NCI-H2171 treated with DMSO at 0.1 percent for 48 hours (cell line): ENCODE measurements around the gene SLC5A11.
"Not testable (repeated sequence)": the region's sequence is repeated elsewhere in the genome, so short reads cannot be mapped to it uniquely, and the experiment has no call there.

ENCODE experiments used
- DNase-seq: peaks from one replicate; lab custom pipeline; 2025; lab: John Stamatoyannopoulos, UW

The SLC5A11 gene

DNA sequence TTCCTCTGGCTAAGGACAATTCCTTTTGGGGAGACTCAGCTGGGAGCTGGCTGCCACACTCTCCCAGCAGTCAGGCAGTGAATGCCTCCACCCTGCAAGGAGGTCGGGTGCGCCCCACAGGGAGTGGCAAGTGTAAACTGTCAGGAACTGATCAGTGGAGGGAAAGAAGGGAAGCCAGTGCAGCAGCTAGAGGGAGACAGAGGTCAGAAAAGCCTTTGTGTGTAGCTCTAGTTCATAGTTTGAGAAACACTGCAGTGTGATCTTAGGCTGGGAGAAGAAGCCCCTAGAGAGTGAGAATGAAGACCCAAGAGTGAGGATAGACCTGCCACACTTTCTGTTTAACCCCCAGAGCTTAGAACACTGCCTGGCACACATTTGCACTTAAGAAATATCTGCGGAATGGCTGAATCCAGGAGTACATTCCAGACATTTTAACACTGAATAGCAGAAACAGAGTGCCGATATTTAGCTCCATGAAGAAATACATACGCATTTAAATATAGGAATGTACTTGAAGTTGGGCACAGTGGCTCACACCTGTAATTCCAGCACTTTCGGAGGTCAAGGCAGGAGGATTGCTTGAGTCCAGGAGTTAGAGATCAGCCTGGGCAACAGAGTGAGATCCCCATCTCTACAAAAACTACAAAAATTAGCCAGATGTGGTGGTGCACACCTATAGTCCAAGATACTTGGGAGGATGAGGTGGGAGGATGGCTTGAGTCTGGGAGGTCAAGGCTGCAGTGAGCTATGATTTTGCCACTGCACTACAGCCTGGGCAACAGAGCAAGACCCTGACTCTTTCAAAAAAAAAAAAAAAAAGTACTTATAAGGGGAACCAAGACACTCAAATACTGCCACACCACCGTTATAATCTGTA, 11.1 kb upstream of the SLC5A11 start:
- DNase-seq: peak; percentile 67

DNA sequence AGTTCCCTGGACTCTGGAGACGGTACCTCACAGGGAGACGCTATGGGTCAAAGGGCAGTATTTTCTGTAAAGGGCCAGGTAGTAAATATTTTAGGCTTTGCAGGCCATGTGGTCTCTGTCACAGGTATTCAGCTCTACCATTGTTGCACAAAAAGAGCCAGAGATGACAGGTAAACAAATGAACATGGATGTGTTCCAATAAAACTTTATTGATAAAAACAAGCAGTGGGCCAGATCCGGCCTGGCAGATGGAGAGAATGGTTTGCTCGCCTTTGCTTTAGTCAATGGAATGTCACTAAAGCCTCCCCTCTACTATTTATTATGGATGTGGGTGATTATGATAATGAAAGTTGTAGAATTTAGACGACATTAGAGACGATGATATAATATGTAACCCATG, 8.9 kb upstream of the SLC5A11 start:
- DNase-seq: no peak

DNA sequence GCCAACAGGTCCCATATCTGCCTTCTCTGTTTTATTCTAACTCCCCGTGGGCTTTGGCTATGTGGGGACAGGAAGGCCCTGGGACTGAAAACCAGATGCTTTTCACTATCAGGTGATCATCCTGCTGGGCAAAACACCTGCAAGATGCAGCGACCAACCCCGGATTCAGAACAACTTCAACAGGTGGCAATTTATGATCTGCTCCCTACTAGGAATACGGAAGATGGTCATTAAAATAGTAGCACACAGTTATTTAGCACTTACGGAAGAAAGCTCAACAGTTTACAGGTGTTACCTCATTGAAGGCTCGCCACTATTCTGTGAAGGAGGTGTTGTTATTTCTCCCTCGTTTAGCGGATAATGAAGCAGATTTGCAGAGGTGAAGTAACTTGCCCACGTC, 7.8 kb upstream of the SLC5A11 start:
- DNase-seq: no peak

DNA sequence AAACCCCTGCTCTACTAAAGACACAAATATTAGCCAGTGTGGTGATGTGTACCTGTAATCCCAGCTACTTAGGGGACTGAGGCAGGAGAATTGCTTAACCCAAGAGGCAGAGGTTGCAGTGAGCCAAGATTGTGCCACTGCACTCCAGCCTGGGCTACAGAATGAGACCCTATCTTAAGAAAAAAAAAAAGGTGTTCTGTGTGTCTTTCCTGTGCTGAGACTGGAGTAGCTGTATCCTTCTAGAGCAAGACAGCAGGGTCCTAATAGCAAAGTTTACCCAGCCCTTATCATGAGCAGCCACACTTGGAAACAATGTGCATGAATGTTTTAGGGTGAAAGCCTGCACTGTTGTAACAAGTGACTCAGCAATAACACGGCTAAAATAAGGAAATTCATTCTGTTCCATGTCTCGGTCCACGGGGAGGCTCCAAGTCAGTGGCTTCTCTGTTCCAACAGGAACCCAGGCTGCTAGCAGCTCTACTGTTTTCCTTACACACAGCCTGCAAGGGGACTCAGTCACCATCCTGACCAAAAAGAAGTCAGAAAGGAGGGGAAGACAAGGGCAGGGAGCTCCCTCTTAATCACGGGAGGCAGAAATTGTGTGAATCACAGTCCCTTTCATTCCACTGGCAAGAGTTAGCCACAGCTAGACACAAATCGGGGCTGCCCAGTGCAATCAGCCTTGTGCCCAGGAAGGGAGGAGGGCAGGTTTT, 7.1 kb upstream of the SLC5A11 start:
- no peak for DNase-seq

DNA sequence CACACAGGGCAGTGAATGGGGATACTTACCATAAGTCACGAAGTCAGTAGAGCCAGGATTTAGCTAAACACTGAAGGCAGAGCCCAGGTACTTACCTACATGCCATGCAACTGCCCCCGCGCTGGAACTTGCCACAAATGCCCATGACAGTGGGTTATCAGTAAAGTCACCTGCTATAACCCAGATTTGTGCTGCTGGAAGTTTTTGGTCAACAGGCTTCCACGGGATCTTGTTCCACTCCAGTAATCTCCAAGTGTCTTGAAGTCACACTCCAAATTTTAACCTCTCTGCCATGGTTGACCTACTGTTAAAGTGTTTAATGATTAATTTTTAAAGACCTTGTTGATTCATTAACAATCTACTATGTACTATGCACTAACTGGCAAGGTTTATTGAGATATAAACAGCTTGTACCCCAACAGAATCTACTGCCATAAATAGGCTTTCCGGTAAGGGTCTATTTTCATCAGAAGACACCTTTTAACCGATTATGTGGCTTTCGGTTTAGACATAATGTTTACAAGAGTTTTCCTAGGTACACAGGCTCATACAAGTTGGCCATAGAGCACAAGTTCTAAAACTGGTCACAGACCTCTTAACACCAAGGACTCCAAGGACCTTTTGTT, 6.3 kb upstream of the SLC5A11 start:
- no peak for DNase-seq

DNA sequence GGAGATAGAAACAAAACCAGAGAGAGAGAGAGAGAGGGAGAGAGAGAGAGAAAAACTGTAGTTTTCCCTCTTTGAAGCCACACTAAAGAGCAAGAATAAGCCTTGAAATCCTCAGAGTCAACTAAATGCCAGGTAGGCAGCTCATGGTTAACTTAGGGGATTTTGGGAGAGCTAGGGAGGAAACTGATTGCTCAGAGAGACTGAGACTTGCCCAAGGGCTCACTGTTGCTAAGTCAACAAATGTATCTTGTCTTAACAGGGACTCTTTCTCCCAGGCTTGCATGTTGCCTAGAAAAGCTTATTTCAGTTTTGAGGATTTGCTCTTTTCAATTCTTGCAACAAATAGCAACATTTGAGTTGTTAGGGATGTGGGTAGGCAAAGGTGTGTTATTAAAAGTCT, 4.5 kb upstream of the SLC5A11 start:
- no peak for DNase-seq

DNA sequence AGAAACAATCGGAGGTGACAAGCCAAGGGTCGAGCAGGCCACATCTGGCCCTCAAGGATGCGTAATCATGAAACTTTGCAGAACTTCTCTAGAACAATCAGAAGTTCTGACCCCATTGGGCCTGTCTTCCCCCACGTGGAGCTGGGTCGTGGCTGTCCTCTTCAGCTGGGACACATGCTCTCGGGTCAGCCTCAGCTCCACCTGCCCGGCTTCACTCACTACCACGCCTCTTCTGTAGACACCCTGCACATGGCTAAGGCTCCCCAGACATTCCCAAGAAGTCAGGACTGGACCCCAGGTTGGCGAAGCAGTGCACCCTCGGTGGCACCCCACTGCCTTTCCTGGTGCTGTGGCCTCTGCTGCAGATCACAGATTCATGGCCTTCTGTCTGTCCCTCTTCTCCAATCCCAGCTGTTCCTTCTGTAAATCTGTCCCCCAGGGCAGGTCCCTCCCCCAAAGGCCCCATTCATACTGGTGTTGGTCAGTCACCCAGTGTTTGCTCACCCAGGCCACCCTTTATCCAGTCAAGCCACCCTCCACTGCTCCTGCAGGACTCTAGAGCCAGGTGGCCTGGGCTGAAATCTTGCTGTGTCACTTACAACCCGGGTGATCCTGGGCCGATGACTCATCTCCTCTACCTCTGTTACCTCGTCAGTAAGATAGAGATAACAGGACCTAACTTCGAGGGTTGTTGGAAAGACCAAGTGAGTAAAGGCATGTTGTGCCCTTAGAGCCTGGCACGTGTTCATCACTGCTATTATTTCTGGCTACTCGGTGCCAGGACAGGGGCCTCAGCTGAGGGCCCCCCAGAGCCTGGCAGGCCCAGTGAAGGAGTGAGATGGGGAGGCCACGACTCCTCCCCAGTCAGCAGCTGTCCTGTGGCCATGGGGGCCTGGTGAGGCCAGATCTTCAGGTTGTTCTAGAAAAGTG, 1.4 kb upstream of the SLC5A11 start:
- DNase-seq: no peak

DNA sequence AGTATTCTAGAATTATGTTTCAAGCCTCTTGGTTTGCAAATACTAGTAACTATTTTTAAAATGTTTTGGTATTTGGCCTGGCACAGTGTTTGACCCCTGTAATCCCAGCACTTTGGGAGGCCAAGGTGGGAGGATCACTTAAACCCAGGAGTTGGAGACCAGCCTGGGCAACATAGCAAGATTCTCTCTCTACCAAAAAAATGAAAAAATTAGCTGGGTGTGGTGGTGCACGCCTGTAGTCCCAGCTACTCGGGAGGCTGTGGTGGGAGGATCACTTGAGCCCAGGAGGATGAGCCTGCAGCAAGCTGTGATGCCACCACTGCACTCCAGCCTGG, 765 bp upstream of the SLC5A11 start:
- DNase-seq: not testable (repeated sequence)

DNA sequence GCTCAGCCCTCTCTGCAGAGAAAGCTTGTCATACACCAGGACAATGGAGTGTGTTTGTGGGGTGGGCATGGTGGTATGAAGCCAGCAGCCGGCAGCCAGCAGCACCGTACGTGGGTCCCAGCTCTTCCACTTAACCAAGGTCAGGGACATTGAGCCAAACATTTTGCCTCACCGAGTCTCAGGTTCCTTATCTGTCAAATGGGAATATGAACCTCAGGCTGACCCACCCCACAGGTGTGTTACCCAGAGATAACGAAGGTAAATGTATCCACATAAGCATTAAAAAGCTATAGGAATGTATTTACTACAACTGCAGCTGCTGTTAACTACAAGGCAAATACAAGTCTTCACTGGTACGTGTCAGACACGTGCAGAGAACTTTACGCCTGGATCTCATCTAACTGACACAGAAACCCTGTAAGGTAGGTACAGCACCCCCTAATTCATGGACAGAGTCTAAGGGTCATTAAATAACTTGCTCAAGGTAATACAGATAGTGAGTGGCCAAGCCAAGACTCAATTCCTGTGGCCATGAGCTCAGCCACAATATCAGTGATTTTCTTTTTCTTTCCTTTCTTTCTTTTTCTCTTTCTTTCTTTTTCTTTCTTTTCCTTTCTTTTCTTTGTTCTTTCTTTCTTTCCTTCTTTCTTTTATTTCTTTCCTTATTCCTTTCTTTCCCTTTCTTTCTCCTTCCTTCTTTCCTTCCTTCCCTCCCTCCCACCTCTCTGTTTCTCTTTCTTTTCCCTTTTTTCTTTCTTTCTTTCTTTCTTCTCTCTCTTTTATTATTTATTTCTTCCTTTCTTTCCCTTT, 990 bp downstream of the SLC5A11 start:
- no peak for DNase-seq

DNA sequence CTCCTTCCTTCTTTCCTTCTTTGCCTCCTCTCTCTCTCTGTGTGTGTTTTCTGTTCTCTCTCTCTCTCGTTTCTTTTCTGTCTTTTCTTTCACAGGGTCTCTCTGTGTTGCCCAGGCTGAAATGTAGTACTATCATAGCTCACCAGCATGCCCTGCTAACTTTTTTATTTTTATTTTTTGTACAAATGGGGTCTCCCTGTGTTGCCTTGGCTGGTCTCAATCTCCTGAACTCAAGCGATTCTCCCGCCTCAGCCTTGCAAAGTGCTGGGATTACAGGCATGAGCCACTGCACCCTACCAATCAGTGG, 1.5 kb downstream of the SLC5A11 start:
- no peak for DNase-seq

DNA sequence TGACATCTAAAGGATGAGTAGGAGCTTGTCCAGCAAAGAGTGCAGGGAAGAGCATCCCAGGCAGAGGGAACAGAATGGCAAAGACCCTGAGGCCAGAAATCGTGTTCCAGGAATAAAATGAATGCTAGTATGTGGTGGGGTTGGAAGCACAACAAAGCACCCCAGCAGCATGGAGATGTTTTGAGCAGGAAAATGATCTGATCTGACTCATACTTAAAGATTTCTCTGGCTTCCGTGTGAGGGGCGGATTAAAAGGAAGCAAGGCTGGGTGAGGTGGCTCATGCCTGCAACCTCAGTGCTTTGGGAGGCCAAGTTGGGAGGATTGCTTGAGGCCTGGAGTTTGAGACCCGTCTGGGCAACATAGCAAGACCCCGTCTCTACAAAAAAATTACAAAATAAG, 2.3 kb downstream of the SLC5A11 start:
- no peak for DNase-seq

DNA sequence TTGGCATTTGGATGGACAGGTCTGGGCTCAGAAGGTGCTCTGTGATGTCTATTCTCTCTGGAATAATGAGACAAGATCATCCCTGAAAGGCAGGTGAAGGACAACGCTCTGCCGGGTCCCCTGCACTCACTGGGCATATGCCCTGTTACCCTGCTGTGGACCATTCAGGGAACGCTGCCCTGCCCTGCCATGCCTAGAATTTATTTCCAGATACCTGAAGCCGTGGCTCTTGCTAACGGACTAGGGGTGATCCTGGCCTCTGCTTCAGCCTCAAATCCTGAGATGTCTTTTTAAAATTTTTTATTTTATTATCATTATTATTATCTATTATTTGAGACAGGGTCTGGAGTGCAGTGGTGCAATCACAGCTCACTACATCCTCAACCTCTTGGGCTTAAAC, 3.9 kb downstream of the SLC5A11 start:
- no peak for DNase-seq

DNA sequence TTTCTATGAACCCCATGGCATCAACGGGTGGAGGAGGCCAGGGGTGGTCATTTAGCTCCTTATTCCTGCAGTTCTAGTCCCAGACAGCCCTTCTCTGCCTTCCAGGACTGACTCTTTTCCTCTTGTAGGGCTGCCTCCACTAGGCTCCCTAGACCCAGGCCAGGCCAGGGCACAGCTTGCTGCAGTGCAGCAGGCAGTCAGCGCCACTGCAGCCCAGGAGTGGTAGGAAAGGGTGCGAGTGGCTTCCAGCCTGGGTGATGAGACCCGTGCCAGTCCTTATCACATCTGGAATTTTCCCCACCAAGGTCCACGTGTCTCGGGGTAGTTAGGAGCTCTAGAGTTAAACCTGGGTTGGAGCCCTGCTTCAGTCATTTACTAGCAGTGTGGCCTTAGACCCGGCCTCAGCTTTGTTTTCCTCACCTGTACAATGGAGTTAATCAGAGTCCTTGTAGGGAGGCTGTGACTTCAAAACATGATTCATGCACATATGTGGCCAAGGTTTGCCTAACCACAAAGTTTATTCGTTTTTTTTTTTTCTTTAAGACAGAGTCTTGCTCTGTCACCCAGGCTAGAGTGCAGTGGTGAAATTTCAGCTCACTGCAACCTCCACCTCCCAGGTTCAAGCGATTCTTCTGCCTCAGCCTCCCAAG, 4.7 kb downstream of the SLC5A11 start:
- no peak for DNase-seq

DNA sequence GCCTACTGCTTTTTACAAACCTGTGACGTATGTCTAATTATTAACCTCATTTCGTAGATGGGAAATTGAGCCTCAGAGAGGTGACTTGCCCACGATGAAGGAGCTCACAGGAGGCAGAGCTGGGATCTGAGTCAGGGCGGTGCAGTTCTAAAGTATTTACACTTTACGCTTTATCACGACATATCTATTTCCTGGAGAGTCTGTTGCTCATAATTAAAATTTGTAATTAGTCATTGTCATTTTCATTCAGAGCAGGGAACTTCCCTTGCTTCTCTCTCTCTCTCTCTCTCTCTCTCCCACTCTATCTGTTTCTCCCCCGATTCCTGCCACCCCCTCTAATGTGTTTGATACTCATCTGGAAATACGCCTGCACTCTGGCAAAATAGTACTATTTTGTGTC, 5.9 kb downstream of the SLC5A11 start:
- no peak for DNase-seq

DNA sequence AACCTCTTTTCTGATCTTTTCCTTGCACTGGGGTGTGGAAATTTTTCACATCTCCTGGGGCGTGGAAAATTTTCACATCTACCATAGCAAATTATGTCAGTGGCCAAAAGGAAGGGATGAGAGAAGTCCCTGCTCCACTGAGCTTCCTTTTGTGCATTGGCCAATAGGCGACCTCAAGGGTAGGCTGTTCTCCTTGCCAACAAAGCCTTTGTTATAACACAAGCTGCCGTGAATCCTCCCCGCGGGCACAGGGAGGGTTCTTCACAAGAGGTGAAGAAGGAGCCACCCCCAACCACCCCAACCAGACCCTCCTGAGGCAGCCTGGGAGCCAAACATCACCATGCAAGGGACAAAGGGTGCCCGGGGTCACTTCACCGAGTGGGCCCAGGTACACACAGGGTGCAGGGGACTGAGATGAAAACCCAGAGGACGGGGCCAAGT, 6.5 kb downstream of the SLC5A11 start:
- no peak for DNase-seq

DNA sequence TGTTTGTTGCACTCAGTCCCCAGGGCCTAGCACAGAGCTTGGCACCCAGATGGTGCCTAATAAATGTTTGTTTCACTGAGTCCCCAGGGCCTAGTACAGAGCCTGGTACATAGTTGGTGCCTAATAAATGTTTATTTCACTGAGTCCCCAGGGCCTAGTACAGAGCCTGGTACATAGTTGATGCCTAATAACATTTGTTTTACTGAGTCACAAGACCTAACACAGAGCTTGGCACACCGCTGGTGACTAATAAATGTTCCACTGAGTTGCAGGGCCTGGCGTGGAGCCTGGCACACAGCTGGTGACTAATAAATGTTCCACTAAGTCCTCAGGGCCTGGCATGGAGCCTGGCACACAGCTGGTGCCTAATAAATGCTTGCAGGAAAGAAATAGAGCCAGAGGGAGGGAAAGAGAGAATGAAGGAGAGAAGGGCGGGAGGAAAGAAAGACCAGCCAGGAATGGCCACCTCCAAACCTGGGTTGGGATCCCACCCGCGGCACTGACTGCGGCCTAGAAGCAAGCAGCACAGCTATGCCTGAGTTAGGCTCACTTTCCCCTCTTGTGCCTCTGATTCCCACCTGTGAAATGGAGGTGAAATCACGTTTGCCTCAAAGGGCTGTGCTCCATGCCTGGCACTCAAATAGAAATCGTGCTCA, 7.5 kb downstream of the SLC5A11 start:
- no peak for DNase-seq

DNA sequence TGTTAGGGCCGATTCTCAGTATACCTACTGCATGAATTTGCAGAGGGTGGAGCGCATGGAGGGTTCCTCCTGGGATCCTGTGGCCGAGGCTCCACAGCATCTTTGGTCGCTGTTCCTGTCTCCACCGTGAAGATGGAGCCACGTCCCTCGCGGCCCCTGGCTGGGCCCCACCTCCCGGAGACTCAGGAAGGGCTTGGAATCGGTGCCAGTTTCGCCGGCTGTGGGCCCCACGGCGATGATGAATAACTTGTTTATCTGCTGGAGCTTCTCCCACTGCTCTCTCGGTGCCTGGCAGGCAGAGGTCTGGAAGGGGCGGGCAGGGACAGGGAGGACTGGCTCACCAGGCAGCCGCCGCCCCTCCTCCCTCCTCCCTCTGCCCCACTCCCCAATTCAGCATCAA, 8.1 kb downstream of the SLC5A11 start:
- no peak for DNase-seq

DNA sequence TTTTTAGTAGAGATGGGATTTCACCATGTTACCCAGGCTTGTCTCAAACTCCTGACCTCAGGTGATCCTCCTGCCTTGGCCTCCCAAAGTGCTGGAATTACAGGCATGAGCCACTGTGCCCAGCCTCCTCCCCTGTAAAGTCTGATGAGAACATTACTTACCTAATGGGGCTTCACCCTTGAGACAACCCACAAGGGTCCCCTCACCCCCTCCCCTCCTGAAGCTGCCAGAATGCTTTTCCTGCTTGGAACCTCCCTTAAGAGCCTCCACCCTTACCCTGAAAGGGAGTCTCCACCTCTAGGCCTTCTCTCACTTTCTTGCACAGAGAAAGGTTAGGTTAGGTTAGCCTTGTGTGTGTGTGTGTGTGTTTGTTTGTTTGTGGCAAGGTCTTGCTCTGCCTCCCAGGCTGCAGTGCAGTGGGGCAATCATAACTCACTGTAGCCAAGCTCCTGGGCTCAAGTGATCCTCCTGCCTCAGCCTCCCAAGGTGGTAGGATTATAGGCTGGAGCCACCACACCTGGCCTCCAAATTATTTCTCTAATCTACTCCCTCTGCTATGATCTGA, 8.9 kb downstream of the SLC5A11 start:
- DNase-seq: no peak

DNA sequence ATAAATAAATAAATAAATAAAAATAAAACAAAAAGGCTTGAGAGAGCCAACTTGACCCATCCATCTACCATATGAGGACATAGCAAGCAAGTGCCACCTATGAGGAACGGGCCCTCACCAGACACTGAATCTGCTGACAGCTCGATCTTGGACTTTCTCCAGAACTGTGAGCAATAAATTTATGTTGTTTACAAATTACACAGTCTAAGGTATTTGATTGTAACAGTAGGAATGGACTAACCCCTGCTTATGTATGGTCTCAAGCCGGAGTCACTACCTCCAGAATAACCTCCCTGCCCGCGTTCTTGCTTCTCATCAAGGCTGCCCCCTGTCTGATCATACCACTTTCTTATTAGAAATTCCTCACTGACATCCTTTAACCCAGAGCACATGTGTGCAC, 9.9 kb downstream of the SLC5A11 start:
- no peak for DNase-seq

DNA sequence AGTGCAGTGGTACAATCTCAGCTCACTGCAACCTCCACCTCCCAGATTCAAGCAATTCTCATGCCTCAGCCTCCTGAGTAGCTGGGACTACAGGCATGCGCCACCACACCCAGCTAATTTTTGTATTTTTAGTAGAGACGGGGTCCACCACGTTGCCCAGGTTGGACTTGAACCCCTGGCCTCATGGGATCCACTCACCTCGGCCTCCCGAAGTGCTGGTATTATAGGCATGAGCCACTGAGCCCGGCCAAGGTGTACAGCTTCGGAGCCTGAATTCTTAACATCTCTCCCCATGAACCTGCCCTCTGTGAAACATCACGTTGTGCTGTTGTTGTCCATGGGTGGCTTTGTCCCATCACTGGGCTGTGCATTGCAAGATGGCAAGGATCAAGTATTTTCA, 11.1 kb downstream of the SLC5A11 start:
- not testable (repeated sequence) for DNase-seq
